Stomach (tissue), 4 donors: ENCODE results near the gene KLK14.

Experiments
- EP300 ChIP-seq: sonication (generic); formaldehyde crosslinking; IDR thresholded peaks from one replicate; pipeline ENCODE4 v1.6.1; 2017; ENCODE audit warnings: antibody characterized with exemption
- POLR2A ChIP-seq, 4 donors: fragments of 450-650 bp; IDR thresholded peaks; one replicate each; pipeline ENCODE4 v1.6.1; 2016; ENCODE audit warnings: antibody characterized with exemption in 4 of 4, control low read depth in 2 of 4, mild to moderate bottlenecking in 1 of 4, moderate library complexity in 1 of 4

- no peak for TF ChIP-seq POLR2A (IDR thresholded peaks at IDR 0.05)
- TF ChIP-seq EP300, result no peak
These were observed 47.0 kb upstream of the KLK14 start for GRCh38 chr19:51129716-51130115.
